Measurements from ENCODE around the gene PLK2. TPM values are rescaled to one million over a fixed set of nuclear protein-coding genes. Genes with fewer than 3 reads are reported as not detected.

Gene PLK2
- total RNA-seq (2014; rRNA removed; shearing (Covaris generic)), result 1,040 and 1,179 TPM in 2 replicates

- peak; percentile 87 for DNase-seq (ENCODE audit: low read depth)
These were observed at the start of gene PLK2 for GRCh38 chr5:58460002-58460731. Gene PLK2, minus strand, starts transcription at chr5:58460086. Its CDS starts 127 bp downstream, at chr5:58459959.

- DNase-seq (ENCODE audit: low read depth), result no peak
These were observed 47.8 kb upstream of the PLK2 start for GRCh38 chr5:58507715-58508114.

DNA sequence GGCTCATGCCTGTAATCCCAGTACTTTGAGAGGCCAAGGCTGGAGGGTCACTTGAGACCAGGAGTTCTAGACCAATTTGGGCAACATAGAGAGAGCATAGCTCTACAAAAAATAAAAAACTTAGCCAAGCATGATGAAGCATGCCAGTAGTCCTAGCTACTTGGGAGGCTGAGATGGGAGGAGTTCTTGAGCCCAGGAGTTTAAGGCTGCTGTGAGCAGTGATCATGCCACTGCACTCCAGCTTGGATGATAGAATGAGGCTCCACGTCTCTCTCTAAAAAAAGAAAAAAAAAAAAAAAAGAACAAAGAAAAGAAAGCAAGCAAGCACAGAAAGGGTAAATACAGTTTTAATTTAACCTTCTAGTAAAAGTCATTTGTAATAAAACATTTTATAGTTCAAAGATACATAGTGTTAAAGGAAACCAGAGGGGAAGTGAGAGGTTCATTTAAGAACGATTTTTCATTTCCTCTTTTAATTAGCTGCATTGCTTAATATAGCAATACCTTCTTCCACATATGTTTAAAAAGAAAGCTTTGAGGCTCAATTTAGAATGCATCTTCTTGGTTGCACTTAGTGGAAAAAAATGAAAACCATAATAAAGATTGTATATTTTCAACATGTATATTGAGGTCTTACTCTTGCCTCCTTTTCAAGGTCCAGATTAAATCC is 46.2 kb upstream of the PLK2 start:
- no peak for DNase-seq (ENCODE audit: low read depth)

DNA sequence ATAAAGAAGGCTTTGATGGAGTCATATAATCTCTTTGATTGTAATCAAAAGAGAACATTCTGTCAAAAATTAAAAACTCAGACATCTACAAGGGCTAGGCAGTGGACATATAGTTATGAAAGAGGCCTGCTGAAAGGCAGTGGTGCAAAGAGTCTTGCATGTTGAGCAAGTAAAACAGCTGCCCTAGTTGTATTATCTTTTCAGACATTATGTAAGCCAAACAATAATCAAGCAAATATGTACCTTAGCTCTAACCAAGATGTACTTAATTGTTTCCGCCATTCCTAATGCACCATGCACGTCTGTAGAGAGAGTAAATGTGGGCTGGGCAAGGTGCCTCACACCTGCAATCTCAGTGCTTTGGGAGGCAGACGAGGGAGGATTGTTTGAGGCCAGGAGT is 45.6 kb upstream of the PLK2 start:
- no peak for DNase-seq (ENCODE audit: low read depth)

- no peak for DNase-seq (ENCODE audit: low read depth)
These were observed 44.9 kb upstream of the PLK2 start for GRCh38 chr5:58504766-58505165.

- DNase-seq (ENCODE audit: low read depth), result no peak
These were observed 43.6 kb upstream of the PLK2 start for GRCh38 chr5:58503390-58504046.

DNA sequence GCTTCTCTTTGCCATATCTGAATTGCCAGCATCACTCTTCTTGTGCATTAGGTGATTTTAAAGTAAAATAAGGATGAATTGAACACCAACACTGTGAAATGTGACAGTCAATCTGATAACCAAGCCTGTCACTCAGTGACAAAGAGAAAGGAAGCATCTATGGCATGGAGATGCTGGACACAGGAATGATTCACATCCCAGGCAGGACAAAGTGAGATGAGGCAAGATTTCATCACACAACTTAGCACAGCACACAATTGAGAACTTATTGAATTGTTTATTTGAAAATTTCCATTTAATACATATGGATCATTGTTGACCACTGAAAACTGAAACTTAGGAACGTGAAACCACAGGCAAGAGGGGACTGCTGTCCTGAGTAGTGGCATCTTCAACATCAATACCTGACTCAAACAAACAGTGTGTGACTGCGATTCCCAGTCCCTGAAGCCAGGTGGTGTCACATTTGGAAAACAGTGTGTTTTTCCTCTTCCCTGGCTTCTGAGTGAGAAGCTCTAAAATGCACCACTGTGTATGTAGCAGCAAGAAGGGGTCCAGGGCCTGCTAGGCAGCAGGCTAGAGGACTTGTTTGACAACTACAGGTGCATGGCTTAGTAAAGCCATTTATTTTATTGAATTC is 42.0 kb upstream of the PLK2 start:
- DNase-seq (ENCODE audit: low read depth), result no peak

DNA sequence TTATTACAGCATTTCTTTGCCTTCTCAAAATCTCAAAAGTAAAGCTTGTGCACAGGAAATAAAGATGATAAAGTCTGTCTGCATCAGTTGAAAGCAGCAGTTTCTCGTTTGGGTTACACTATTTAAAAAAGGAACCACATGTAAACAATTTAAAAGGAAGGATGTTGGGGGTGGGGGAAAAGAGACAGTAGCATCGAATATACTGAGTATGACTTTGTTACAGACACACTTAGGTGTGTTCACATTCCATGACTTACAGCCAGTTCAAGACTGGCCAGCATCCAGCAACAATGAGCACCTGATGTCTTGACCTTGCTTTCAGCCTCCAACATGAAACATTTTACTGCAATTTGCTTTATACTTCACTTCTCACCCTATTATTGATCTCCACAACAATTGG is 40.1 kb upstream of the PLK2 start:
- DNase-seq (ENCODE audit: low read depth), result no peak

GRCh38 chr5:58499231-58499630 is 39.3 kb upstream of the PLK2 start:
- DNase-seq (ENCODE audit: low read depth), result no peak

DNA sequence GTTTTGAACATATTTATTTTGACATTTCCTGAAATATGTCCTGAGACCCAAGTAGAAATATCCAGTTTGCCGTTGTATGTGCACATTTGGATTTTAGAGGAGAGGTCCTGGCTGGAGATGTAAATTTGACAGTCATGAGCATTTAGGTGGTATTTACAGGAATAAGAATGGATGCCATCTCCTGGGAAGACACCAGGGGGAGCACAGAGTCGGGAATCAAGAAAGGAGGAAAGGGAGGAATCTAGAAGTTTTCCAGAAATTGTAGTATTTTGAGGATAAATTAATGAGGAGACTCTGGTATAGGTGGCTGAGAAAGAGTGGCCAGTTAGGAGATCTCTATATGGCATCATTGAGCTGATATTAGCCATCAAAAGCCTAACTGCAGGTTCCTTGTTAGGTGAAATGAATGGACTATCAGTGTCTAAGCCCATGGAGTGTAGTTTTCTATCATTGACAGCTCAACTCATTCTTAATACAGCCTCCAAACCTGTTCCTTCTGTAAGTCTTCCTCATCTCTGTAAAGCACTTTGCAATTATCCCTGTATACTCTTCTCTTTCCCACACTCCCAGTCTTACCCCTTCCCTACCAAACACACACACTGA is 38.6 kb upstream of the PLK2 start:
- DNase-seq (ENCODE audit: low read depth), result peak; percentile 23

DNA sequence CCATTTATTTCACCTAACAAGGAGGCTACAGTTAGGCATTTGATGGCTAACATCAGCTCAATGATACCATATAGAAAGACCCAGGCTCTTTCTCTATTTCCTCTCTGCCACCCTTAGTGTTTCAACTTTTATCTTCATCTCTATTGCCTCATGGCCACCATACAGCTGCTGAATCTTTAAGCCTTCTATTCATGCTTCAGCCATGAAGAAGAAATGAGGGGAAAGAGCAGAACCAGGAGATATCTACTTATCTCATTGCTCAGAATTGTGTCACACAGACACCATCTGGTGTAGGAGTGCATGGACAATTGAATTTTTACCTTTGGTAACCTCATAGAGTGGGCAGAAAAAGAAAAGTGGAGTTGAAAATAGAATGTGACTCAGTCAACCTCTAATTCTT is 38.0 kb upstream of the PLK2 start:
- no peak for DNase-seq (ENCODE audit: low read depth)

GRCh38 chr5:58497386-58497785 is 37.5 kb upstream of the PLK2 start:
- DNase-seq (ENCODE audit: low read depth), result no peak

- no peak for DNase-seq (ENCODE audit: low read depth)
These were observed 36.6 kb upstream of the PLK2 start for GRCh38 chr5:58496488-58496887.

GRCh38 chr5:58493141-58493540 is 33.3 kb upstream of the PLK2 start:
- no peak for DNase-seq (ENCODE audit: low read depth)

- DNase-seq (ENCODE audit: low read depth), result no peak
These were observed 31.5 kb upstream of the PLK2 start, which contains the start of gene GAPT for GRCh38 chr5:58491216-58491892. Gene GAPT, plus strand, starts transcription at chr5:58491435. Its CDS starts 3,102 bp downstream, at chr5:58494537.

- no peak for DNase-seq (ENCODE audit: low read depth)
These were observed 30.6 kb upstream of the PLK2 start for GRCh38 chr5:58490402-58491050.

DNA sequence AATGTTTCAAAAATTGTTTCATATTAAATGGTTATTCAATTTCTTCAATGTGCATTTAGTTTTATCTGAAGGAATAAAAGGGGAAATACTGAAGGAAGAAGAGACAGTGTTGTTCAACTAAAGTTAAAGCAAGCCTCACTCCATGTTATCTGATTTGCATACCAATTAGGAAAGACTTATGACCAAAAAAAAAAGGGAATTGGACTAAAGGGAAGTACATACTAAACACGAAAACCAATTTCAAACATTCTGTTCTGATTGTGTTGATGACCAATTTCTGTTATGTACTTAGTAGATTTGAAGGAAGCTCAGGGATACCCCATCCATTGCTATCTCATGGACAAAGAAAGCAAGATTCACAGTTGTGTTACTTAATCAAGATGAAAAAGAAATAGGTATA is 26.4 kb upstream of the PLK2 start:
- DNase-seq (ENCODE audit: low read depth), result no peak

GRCh38 chr5:58484505-58484904 is 24.6 kb upstream of the PLK2 start:
- DNase-seq (ENCODE audit: low read depth), result no peak

GRCh38 chr5:58482536-58482935 is 22.6 kb upstream of the PLK2 start:
- DNase-seq (ENCODE audit: low read depth), result no peak

GRCh38 chr5:58481828-58482227 is 21.9 kb upstream of the PLK2 start:
- no peak for DNase-seq (ENCODE audit: low read depth)
